Measurements from ENCODE around the gene HTR3B.
"Not testable (repeated sequence)": the region's sequence is repeated elsewhere in the genome, so short reads cannot be mapped to it uniquely, and the experiment has no call there.

Gene HTR3B

DNA sequence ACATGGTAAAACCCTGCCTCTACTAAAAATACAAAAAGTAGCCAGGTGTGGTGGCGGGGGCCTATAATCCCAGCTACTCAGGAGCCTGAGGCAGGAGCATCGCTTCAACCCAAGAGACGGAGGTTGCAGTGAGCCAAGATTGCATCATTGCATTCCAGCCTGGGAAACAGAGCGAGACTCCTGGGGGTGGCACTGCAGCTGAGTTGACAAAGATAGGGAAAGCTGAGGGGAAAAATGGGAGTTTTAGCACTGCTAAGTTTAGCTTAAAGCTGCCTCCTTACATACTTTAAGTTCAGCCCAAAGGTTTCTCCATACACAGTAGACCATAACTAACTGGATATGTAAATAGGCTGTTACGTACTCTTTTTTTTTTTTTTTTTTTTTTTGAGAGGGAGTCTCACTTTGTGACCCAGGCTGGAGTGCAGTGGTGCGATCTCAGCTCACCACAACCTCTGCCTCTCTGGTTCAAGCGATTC lies 20.2 kb upstream of the HTR3B start:
- peak; percentile 39 for DNase-seq (ENCODE audit: low spot score)

- no peak for DNase-seq (ENCODE audit: low spot score)
Observed at GRCh38 chr11:113885897-113886296, 18.7 kb upstream of the HTR3B start.

DNA sequence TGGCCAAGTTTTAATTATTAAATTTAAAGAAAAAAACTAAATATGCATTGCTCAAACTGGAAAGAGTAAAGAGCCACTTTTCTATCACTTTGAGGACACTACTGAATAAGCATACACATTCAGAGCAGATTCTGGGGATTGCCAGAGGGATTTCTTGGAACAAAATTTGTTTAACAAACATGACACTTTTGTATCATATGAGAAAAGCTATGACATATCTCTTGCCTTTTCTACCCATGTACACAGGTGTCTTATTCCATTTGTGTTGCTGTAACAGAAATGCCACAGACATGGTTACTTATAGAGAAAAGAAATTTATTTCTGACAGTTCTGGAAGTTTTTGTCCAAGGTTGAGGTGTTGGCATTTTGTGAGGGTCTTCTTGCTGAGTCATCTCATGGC lies 15.7 kb upstream of the HTR3B start:
- DNase-seq (ENCODE audit: low spot score) = no peak

DNA sequence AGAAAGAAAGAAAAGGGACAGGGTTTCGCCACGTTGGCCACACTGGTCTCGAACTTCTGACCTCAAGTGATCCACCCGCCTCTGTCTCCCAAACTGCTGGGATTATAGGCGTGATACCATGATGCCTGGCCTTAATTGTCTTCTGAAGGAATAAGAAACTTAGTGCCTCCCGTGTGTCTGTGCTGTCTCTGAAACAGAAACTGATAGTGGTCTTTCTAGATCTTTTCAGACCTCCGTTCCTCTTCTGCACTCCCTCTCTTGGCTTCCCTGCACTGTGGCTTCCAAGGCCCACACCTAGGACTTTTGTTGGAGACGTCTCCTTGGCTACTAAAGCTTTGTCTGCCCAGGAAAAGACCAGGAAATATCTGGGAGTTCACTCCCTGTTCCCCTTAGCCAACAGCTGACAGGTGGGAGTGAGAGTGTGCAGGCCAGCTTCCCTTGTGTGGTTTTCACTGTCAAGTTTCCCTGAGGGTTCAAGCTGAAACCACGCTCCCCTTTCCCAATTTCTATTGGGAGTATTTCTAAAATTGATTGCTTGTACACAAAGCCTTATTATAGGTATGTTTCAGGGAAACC lies 10.1 kb upstream of the HTR3B start:
- no peak for DNase-seq (ENCODE audit: low spot score)

- DNase-seq (ENCODE audit: low spot score) = no peak
Observed at GRCh38 chr11:113895367-113896155, 9.0 kb upstream of the HTR3B start.

DNA sequence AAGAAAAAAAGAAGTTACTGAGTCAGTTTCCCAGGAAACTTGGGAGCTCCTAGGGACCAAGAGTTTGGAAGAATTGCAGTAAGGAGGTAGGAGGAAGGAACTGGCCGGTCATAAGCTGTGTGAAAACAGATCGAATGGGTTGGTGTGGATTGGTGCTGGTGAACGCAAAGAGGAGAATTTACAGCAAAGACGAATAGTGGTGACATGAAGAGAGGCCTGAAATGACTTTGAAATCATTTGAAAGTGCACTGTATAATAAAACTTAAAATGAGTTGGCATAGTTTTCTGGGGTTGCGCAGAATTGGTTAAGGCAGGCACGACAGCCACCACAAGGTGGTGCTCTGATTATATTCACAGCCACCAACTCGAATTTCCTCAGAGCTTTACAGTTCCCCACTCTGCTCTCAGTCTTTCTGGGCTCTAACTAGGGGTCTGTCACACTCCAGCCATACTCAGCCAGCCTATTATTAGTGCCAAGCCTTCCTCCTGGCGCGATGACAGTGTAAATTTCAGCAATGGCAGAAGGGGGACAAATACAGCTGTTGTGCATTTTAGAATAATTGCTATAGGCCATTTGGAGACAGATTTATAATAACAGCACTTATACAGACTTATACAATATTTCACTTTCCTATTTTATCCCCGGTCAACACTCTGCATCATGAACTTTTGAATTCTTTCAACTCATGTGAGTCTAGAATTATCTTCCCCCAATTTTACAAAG lies 8.3 kb upstream of the HTR3B start:
- peak; percentile 19 for DNase-seq (ENCODE audit: low spot score)

- DNase-seq (ENCODE audit: low spot score) = no peak
Observed at GRCh38 chr11:113901141-113901540, 3.5 kb upstream of the HTR3B start.

DNA sequence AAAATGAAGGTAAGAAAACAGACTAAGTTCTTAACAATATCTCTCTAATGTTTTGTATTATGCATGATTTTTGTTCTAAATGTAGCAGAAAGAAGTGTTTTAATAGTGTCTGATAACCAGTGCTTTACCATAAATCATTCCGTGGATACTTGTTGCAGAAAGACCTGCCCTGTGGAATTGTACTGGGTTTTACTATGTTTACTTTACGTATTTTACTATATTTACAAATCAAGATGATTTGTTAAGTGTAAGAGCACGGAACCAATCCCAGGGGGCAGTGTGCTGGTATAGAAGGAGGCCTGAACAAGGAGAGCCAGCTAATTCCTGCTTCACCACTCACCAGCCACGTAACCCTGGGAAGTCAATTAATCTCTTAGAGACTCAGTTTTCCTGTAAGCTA lies 1.4 kb downstream of the HTR3B start:
- DNase-seq (ENCODE audit: low spot score) = no peak

DNA sequence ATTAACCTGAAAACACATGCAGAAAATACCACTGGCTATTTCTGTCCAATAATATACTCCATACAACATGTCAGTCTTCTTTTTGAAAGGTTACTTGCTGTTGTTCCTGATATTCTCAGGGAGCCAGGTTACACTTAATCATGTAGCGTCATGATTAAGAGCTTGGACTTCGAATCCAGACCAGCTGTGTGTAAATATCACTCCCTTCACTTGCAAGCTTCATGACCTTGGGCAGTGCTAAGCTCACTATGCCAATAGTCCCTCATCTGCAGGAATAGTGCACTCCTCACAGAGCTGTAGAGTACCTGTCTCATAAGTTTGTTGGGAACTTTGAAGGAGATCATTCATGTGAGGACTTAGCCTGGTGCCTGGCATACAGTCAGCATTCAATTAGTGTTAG lies 1.9 kb downstream of the HTR3B start:
- no peak for DNase-seq (ENCODE audit: low spot score)

- no peak for DNase-seq (ENCODE audit: low spot score)
Observed at GRCh38 chr11:113907152-113907551, 2.6 kb downstream of the HTR3B start.

DNA sequence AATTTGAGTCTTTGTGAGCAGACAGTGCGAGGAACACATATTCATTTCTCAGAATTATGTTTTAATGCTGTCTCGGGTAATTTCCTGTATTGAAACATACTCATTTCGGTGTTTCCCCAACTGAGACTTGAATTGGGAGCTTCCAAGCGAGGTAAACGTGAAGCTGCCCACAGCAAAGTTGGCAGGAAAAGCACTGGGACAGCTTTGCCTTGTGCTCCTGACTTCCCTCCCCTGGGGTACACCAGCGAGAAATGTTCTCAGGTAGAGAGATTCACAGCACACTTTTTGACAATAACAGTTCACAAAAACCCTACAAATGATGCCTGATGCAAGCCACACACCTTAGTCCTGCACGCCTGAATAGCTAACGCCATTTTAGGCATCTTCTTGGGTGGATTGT lies 3.1 kb downstream of the HTR3B start:
- no peak for DNase-seq (ENCODE audit: low spot score)

DNA sequence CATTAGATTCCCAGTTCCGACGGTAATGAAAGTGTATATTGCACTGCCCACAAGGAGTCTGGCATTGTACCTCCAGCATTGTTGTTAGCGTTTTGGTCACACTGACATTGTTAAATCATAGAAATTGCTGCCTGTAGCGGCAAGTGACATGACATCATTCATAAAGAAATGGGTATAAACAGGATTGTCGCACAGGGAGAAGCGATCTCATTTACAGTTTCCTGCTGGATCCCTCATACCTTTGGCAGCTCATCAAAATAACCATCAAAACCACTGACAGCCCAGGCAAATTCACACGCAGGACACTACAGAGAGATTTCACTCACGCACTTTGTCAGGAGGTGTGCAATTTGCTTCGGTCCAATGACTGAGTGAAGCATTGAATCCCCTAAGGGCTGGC lies 3.5 kb downstream of the HTR3B start:
- DNase-seq (ENCODE audit: low spot score) = no peak

DNA sequence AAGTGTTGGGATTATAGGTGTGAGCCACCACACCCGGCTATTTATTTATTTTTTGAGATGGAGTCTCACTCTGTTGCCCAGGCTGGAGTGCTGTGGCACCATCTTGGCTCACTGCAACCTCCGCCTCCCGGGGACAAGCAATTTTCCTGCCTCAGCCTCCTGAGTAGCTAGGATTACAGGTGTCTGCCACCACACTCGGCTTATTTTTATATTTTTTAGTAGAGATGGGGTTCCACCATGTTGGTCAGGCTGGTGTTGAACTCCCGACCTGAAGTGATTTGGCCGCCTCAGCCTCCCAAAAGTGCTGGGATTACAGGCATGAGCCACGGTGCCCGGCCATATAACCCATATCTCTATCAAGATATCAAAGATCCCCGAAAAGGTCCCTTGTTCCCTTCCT lies 6.9 kb downstream of the HTR3B start:
- DNase-seq (ENCODE audit: low spot score) = not testable (repeated sequence)

- DNase-seq (ENCODE audit: low spot score) = no peak
Observed at GRCh38 chr11:113923572-113923971, 19.0 kb downstream of the HTR3B start.

- no peak for DNase-seq (ENCODE audit: low spot score)
Observed at GRCh38 chr11:113926273-113927197, 21.9 kb downstream of the HTR3B start.

DNA sequence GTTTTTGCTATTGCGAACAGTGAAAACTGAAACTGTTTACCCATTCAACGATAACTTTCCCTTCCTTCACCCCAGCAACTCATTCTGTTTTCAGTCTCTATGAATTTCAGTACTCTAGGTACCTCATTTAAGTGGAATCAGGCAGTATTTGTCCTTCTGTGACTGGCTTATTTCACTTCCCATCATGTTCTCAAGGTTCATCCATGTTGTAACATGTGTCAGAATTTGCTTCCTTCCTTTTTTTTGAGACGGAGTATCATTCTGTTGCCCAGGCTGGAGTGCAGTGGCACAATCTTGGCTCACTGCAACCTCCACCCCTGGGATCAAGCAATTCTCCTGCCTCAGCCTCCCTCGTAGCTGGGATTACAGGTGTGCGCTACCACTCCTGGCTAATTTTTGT lies 23.7 kb downstream of the HTR3B start:
- no peak for DNase-seq (ENCODE audit: low spot score)

GRCh38 chr11:113932788-113933187 lies 28.2 kb downstream of the HTR3B start:
- peak; percentile 15 for DNase-seq (ENCODE audit: low spot score)

DNA sequence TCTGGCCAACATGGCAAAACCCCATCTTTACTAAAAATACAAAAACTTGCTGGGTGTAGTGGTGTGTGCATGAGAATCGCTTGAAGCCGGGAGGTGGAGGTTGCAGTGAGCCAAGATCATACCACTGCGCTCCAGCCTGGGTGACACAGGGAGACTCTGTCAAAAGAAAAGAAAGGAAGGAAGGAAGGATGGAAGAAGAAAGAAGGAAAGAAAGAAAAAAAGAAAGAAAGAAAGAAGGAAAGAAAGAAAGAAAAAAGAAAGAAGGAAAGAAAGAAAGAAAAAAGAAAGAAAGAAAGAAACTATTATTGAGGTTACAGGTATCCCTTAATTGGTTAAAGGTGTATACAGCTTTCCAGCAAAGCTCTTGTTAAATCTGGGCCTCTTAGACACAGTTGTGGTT lies 29.6 kb downstream of the HTR3B start:
- DNase-seq (ENCODE audit: low spot score) = not testable (repeated sequence)

DNA sequence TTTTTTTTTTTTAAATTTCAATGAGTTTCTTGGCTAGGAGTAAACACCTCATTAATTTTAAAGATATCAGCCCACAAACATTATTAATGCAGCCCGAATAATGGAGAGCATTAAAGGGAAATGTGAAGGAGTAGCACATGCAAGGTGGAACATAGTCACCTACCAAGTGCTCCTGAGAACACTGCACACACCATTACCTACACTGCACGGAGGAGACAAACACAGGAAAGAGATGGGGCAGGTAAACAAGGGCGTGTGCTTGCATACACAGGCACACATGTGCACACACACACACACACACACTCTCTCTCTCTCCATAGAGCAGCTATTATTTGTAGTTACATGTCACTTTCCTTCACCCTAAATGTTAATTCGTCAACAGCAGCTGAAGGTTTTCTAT lies 30.2 kb downstream of the HTR3B start:
- DNase-seq (ENCODE audit: low spot score) = no peak

- no peak for DNase-seq (ENCODE audit: low spot score)
Observed at GRCh38 chr11:113935858-113936257, 31.3 kb downstream of the HTR3B start.

GRCh38 chr11:113937918-113938317 lies 33.3 kb downstream of the HTR3B start:
- no peak for DNase-seq (ENCODE audit: low spot score)

GRCh38 chr11:113942256-113942655 lies 37.7 kb downstream of the HTR3B start:
- no peak for DNase-seq (ENCODE audit: low spot score)

All from putamen (tissue), 1 donor.